NCI-H1694 (cell line): Measurements from ENCODE around the gene RAB1B.

Experiments used
- DNase-seq: peaks from one replicate; lab custom pipeline; 2025; lab: John Stamatoyannopoulos, UW

Gene RAB1B

DNA sequence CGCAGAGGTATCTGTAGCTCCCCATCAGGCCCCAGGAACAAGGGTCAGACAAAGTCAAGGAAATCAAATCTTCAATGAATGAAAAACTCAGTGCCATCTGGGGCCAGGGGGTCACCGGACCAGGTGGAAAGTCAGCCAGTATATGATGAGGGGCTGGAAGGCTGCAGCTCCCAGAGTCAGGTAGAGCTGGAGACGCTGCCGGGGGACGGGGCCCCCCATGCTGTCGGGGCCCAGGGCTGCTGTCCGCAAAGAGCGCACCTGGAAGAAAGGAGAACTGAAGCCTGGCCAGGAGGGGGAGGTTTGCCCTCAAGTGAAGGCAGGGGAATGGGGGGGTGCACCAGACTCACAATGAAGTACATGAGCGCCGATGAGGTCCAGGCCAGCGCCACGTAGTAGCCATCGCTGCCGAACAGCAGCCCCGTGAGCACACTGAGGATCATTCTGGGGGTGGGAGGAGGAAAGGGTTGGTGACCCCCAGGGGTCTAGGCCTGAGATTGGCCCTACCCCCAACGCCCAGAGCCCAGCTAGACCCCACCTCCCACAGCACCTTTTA lies 16.2 kb downstream of the RAB1B start:
- no peak for DNase-seq

DNA sequence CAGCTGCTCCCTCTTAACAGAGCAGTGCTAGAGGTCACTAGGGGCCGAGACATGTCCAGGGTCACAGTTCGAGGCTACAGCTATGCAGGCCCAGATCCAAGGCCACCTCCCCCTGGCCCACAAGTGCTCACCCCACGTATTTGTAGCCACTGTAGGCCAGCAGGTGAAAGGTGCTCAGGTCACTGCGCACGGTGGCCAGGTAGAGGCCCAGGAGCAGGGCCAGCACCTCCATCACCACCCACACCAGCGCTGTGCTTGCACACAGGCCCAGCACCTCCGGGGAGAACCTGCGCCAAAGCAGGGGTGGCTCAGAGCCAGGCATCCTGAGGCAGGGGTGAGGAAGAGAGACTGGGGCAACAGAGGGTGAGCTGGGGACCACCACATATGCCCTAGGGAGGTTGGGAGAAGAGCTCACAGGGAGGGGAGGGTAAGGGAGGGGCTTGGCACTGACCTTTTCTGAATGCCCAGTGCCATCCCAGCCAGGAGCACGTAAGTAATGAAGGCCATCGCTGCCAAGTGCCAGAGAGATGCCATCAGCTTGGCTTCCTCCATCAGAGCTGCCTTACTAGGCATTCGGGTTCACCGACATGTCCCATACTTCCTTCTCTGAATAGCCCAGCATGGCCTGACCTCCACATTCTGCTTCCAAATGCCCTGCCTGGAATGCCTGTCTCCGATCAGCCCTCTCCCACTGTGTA lies 17.0 kb downstream of the RAB1B start:
- no peak for DNase-seq

DNA sequence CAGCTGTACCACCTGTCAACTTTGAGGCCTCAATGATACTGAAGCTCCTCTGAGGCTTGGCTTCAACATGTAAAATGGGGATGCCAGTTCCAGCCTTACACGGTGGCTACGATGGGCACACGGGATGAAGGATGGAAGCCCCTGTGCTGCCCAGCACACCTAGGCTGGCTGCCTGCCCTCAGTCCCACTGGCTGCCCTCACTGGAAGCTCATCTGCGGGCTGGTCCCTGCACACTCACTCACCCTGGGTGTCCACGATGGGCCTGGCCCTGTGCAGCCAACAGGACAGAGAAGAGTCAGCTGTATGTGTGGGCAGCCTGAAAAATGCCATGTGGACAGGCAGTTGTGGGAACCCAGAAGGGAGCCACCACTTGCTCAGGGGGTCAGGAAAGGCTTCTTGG lies 18.3 kb downstream of the RAB1B start:
- DNase-seq = no peak

DNA sequence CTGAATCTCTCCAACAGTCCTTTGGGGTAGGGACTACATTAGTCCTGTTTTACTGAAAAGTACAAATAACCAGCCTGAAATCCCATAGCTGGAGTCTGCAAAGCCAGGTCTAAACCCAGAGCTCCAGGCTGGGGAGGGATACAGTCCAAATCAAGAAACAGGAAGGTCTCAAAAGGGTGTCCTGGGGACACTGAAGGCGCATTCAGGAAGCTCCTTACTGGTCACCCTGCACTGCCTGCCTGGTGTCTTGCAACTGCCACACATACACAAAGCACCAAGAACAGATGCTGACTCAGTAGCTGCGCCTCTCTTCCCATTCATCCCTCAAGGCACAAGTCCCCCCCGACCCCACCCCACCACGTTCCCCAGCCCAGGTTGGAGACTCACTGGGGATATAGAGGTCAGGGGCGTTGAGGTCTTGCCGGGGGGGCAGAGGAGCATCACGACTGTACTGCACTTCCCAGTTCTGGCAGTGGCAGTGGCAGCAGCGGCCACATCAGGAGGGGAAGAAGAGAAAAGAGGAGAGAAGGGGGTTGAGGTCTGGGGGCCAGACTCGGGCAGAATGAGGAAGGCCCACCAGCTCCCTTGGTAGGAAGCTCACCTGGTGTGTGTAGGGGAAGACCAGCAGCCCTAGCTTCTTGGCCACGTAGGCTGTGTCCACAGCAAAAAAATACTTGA lies 18.9 kb downstream of the RAB1B start:
- DNase-seq = no peak

DNA sequence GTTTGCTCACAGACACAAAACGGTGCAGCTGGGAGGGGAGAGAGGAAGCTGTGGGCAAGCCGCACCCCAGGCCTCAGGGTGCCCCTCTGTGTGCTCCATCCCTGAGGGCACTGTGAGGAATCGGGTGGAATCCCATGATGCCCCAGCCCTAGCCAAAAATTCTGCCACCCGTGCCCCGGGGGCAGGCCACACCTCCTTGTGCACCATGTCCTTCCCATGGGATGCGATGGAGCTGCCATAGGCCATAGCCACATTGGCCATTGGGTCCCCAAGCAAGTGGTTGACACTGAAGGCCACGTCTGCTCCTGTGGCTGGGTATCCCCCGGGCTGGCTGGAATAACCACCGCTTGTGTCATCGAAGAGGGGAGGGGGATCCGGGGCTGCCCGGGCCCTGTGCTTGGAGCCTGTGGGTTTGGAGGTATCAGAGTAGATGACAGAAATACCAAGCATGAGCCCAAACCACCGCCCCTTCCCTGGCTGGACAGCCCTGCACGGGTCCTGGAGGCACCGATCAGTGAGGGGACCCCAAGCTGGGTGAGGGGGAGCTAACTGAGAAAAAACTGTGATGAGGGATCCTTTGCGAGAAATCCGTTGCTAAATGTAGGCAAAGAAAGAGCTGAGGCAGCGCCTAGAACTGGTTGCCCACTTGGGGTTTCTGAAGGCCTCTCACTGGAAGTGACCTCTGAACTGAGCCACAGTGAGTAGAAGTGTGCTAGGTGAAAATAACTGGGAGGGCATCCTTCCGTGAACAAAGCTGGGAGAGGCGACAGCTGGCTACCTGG lies 19.6 kb downstream of the RAB1B start:
- no peak for DNase-seq

DNA sequence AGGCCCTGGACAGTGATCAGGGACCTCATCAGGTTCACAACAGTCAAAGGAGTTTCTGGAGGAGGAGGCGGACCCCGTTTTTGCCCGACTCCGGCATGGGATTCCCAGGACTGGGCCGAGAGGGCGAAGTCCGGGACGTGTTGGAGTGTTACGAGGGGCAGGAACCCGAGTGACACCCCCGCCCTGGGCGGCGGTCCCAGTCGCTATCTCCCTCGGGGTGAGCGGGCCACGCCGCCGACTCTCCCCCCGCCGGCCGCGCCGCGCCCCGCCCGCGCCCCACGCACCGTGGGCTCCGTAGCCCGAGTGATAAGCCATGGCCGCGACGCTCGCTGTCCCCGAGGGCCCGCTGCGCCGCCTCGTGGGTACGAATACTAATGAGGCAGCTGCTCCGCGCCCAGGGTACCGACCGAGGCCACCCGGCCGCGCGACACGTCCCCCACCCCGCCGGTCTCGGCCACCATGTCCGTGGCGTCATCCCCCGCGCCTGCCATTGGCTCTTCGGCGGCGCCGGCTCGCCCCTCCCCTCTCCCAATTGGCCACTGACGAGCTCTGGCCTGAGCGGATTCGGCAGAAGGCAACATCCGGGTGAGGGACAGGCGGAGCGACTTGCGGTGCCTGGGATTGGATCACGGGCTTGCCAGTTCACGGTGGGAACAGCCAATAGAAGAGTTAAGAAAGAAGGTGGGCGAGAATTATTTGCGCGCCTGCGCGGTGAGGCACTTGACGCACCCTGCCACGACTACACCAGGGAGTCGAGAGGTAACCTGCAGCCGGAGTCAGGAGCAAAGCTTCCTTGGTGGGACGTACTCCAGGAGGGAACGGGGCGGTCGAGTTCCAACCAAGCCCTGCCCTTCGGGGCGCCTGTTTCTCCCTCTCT lies 20.5 kb downstream of the RAB1B start, which contains the start of gene YIF1A:
YIF1A (minus strand) TSS at position 473 of the 877 bp plus-strand sequence; CDS start at position 315, 158 bp downstream.
- DNase-seq = peak; percentile 97

DNA sequence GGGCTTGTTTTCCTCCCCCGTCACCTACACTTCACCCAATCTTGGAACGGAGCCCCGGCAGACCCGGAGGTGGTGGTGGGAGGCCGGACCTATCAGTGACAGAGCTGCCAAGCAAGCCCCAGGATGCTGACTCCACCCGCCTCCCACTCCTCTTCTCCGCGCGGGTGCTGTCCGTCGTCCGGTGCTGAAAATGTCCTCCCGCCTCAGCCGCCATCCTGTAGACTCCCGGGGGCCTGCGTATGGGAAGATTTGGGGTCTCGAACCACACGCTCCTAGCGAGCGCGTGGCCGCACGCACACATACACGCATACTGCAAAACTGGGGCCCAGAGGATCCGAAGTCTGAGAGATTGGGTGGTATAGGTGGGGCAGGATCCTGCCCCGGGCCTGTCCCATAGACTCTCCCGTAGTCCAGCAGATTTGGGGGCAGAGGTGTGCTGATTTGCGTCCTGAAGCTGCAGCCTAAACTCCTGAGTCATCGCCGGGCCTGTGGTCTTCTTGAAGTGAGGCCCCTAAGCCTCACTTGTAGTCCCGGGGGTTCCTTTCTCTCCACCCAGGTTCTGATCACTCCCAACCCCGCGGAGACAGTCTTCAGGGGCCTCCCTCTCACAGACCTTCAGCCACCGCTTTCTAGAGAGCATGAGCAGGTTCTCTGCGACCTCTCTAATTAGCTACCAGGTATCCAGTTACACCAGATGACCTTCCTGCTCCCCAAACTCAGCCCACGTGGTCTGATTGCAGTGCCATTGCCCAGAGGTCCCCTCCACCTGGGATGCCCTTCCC lies 21.3 kb downstream of the RAB1B start:
- DNase-seq = no peak

DNA sequence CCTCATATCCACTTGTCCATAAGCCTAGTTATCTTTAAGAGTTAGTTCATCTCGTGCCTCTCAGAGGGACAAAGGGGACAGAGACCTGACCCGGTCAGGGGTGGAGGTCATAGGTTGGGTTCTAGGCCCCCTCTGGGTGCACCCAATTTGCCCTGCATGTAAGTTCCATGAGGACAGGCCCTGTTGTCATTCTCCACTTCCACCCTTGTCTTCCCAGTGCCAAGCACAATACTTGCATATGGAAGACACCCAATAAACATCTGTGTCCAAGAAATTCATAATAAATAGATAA lies 21.8 kb downstream of the RAB1B start:
- no peak for DNase-seq

DNA sequence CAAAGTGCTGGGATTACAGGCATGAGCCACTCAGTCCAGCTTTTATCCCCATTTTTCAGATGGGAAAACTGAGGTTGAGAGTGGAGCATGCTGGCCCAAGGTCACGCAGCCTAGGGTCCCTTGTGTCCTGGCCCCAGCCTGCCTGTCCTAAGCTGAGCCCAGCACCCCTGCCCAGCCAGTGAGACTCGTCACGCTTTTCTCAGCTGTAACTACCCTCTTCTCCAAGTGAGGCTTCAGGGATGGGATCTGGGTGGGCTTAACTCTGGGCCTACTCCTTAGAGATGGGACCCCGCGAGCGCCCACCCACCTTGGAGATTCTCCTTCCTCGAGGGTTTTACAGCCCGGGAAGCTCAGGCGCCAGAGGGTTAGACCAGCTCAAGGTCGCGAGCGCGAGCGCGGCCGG lies 22.9 kb downstream of the RAB1B start:
- DNase-seq = no peak

DNA sequence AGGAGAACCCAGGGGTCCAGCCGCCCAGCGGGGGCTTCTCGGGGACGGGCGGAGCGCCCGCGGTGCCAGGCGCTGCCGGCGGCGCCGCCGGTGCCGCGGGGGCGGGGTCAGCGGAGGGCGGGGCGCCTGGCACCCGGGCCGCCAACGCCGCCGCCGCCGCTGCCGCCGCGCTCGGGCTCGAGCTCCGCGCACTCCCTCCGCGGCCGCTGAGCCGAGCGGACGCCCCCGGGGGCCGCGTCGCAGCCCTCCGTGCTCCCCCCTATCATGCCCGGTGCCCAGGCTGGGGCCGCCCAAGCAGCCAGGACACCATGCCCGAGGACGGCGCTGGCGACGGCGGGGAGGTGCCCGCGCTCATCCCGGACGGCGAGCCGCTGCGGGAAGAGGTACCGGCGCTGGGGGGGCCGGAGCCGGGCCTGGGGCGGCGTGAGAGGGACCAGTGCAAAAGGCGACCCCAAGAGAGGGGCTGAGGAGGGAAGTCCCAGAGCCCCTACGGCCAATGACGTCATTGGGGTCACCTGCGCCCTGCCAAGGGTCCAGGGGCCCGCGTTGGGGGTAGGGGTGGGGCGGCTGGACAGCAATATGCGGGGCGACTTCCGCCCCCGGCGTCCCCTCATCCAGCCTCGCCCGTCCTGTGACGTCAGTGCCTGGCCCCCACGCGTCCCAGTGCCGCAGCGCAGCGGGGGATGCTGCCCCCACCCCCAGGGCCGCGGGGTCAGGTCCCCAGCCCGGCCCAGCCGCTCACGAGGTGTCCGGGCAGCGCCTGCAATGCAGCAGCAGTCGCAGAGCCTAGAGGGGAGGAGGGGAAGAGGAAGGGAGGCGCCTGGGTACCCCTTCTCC lies 23.5 kb downstream of the RAB1B start, which contains the start of gene TMEM151A:
TMEM151A (plus strand) TSS at position 189 of the 837 bp plus-strand sequence; CDS start at position 309, 120 bp downstream.
- no peak for DNase-seq

DNA sequence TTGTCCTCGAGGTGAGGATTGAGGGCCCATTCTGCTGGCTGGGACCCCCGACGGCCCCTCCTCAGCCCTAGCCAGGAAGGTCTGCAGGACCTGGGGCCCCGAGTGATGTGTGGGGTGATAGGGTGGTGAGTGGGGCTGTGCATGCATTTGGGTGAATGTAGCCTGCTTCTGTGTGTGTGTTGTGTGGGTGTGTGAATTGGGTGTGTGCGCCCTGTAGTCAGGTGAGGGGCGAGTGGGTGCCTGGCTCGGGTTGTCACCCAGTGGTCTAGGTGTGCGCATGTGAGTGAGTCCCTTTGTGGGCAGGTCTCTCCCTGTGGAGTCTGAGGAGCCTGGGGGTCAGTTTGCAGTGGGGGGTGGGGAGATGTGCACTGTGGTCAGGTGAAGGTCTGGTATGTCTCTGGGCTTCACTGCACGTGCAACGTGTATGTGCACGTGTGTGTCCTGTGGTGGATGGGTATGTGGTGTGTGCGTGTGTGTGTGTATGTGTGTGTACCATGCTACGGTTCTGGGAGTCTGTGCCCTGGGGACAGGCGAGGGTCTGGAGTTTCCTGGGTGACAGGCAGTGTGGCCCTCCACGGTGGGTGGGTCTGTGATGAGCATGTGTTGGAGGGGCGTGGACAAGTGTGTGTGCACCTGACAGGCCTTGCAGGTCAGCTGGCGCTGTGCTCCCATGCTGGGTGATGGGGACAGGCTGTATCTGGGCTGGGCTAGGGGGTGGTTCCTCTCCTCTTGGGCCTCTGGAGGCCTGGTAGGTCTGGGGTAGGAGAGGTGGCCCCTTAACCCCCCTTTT lies 24.3 kb downstream of the RAB1B start:
- DNase-seq = no peak

DNA sequence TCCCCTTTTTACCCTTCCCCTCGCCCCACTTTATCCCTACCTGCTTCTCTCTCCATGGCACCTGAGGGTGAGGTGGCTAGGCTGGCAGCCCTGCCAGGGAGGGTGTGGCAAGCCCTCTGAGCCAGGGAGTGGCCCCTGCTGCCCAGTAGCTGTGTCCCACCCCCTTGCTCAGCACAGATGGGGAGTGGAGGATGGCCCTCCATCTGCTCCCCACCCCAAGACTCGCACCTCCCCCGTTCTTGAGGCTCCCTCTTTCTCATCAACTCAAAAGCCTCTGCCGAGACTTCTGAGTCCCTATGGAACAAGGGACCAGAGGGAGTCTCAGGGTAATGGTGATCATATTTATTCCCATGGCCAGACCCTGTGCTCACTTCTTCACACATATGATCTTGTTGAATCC lies 24.9 kb downstream of the RAB1B start:
- no peak for DNase-seq

DNA sequence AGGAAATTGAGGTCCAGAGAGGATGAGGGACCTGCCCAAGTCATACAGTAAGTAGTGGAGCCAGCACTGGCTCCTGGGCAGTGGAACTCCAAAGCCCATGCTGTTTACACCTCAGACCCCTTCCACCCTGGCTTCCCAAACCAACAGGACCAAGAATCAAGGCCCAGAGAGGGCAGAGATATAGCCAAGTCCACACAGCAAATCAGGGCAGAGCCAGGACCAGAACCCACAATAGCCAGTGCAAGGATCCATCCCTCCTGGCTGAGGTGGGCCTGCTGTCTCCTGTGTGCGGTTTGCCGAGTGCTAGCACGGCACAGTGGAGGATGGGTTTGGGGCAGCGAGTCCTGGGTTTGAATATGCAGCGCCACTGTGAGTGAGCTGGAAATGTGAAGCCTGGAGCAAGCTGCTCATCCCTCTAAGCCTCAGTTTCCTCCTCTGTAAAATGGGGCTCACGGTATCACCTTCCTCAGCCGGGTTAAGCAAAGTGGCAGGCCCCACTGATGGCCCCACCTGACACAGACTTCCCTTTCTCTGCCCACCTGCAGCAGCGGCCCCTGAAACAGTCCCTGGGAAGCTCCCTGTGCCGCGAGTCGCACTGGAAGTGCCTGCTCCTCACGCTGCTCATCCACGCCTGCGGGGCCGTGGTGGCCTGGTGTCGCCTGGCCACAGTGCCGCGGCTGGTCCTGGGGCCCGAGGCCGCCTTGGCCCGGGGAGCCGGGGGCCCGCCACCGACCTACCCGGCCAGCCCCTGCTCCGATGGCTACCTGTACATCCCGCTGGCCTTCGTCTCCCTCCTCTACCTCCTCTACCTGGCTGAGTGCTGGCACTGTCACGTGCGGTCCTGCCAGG lies 25.6 kb downstream of the RAB1B start:
- no peak for DNase-seq

DNA sequence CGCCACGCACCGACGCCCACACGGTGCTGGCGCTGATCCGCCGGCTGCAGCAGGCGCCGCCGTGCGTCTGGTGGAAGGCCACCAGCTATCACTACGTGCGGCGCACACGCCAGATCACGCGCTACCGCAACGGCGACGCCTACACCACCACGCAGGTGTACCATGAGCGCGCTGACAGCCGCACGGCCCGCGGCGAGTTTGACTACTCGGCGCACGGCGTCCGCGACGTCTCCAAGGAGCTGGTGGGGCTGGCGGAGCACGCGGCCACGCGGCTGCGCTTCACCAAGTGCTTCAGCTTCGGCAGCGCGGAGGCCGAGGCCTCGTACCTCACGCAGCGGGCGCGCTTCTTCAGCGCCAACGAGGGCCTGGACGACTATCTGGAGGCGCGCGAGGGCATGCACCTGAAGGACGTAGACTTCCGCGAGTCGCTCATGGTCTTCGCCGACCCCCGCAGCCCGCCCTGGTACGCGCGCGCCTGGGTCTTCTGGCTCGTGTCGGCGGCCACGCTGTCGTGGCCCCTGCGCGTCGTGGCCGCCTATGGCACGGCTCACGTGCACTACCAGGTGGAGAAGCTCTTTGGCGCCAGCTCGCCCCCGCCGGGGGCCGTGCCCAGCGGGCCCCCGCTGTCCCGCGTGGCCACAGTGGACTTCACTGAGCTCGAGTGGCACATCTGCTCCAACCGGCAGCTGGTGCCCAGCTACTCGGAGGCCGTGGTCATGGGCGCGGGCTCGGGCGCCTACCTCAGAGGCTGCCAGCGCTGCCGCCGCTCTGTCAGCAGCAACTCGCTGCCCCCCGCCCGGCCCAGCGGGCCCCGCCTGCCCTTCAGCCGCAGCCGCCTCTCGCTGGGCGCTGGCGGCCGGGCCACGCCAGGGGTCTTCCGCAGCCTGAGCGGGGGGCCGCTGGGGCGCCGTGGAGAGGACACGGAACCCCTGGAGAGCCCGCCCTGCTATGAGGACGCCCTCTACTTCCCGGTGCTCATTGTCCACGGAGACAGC lies 26.5 kb downstream of the RAB1B start:
- DNase-seq = no peak

DNA sequence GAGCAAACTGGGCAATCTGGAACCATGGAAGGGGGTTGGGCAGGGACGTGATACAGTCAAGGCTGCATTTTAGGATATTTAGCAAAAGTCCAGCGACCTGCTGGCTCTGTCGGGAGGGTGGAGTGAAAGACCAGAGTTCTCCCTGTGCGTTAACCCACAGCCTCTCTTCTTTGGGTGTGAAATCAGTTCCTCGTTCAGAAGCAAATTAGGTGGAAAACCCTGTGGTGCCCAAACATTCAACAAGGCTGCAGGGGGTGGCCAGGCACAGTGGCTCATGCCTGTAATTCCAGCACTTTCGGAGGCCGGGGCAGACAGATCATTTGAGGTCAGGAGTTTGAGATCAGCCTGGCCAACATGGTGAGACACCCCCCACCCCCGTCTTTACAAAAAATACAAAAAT lies 29.2 kb downstream of the RAB1B start:
- no peak for DNase-seq

DNA sequence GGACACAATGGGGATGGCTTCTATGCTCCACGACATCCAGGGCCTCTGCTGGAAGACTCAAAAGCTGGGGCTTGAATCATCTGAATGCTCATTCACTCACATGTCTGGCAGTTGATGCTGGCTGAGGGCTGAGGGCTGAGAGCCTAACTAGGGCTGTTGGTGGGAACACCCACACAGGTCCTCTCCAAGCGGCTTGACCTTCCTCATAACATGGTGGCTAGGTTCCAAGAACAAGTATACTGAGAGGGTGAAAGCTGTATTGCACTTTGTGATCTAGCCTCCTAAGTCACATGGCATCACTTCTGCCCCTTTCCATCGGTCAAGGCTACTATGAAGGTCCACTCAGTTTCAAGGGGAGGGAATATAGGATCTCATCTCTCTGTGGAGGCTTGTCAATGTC lies 30.7 kb downstream of the RAB1B start:
- no peak for DNase-seq

DNA sequence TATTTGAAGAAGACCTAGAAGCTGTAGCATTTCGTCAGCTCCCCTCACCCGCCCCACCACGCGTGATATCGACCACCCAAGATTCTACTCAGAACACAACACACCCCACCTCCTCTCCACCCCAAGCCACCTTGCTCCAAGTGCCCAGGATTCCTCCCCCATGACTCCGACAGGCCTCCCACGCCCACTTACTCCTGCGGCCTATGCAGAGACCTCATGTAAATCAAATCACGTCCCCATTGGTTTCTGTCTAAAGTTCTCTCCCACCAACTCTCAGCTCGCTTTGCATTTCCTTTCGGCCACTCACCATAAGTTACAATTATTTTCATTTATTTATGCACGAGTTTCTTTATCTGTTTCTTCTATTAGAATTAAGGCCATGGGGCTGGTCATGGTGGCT lies 34.2 kb downstream of the RAB1B start:
- no peak for DNase-seq
